Breast epithelium (tissue), 4 donors: ENCODE measurements around the gene CEP128. TPM values are rescaled to one million over a fixed set of nuclear protein-coding genes. Genes with fewer than 3 reads are reported as not detected.

Source experiments
- DNase-seq, 2 donors: peaks; one replicate each; pipeline ENCODE4 v3.0.0-alpha.2; 2019; ENCODE audit warnings: low spot score in 2 of 2
- H3K27ac ChIP-seq, 2 donors: fragments of 200-600 bp; sonication (generic) in 1 of 2; one replicate each; pipeline ENCODE4 v1.5.1; 2016 to 2019; ENCODE audit warnings: mild to moderate bottlenecking in 1 of 2
- H3K27me3 ChIP-seq, 2 donors: fragments of 200-600 bp; sonication (generic) in 1 of 2; one replicate each; pipeline versions ENCODE4 v1.5.1 to v1.6.0; 2017 to 2019; ENCODE audit warnings: control low read depth in 1 of 2, mild to moderate bottlenecking in 1 of 2
- H3K36me3 ChIP-seq: fragments of 200-600 bp; one replicate; pipeline ENCODE4 v1.5.1; 2019
- H3K4me1 ChIP-seq, 2 donors: fragments of 200-600 bp; sonication (generic); one replicate each; pipeline ENCODE4 v1.5.1; 2016 to 2019; ENCODE audit warnings: control low read depth in 1 of 2
- H3K4me3 ChIP-seq, 3 donors: fragments of 200-600 bp; sonication (generic); 1 replicate in 2 of 3; 2 replicates in 1 of 3; pipeline ENCODE4 v1.5.1; 2016 to 2019; ENCODE audit warnings: mild to moderate bottlenecking in 3 of 3, moderate library complexity in 2 of 3
- H3K9me3 ChIP-seq, 2 donors: fragments of 200-600 bp; sonication (generic) in 1 of 2; one replicate each; pipeline ENCODE4 v1.5.1; 2016 to 2019; ENCODE audit warnings: control low read depth in 1 of 2
- POLR2A ChIP-seq: fragments of 450-650 bp; IDR thresholded peaks from one replicate; pipeline ENCODE4 v1.6.1; 2016; ENCODE audit warnings: antibody characterized with exemption, mild to moderate bottlenecking, moderate library complexity
- POLR2AphosphoS5 ChIP-seq, 3 donors: sonication (generic); formaldehyde crosslinking; IDR thresholded peaks; one replicate each; pipeline ENCODE4 v1.6.1; 2017; ENCODE audit warnings: antibody characterized with exemption in 3 of 3
- intact Hi-C: fragments of 100-400 bp; cut with DNase I; formaldehyde crosslinking; loops from one replicate; pipeline ENCODE4 v1.15.1; 2023; ENCODE audit warnings: low total_unique reads
- total RNA-seq, 3 donors: library from RNA; depleted of rRNA; stranded (reverse); fragments of >200 nt; gene quantifications; one replicate each; pipeline ENCODE4 v1.1.0, GENCODE V29; 2016
- TF ChIP-seq, protein P1 (sequence below), 3 donors: fragments of 450-650 bp; IDR thresholded peaks; one replicate each; pipeline ENCODE4 v1.5.1; 2016 to 2017; ENCODE audit warnings: antibody characterized with exemption in 3 of 3, mild to moderate bottlenecking in 3 of 3, moderate library complexity in 3 of 3

The CEP128 gene
- total RNA-seq = 10 to 100 TPM; 10.2 to 16.1 (median 11.0) TPM

DNA sequence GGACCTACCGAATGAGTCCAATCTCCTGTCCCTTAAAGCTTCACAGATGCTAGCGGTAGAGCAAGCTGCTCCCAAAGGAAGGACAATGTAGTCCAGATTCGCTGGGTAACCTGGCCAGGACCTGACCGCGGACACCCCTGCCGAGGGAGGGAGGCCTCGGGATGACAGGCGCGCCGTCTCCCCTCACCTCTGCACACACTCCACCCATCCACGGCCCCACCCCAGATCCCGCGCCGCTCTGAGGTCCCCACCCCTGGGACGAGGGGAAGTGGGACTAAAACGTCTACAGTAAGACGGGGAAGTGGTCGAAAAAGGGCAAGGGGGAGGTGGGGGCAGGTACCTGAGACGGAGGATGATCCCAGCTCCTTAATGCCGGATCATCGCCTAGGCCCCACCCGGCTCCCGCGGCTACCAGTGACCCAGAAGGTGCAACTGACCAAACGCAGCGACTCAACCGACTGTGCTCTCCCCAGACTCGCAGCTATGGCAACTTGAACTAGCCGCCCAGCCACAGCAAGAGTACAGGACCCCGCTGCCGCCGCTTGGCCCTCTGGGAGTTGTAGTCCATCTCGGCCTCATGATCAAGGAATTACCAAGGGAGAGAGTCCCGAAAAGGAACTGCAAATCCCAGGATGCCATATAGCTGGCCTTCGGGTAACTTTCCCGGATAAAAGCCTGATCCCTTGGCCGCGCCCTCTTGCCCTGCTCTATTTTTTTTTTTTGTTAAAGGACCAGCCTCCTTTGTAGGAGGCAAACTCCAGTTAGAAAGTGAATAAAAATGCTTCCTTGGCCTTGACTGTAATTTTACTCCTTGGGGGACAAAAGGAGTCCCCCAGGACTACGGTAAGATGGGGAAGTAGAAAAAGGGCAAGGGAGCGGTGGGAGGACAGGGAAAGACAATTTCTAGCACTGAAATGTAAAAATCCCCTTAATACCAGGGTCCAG, at the start of gene CEP128:
Gene CEP128, minus strand, starts transcription at position 498 of the 945 bp plus-strand sequence.
- peak within 1 kb of the TSS; percentile 70 to 71 for H3K27ac ChIP-seq

DNA sequence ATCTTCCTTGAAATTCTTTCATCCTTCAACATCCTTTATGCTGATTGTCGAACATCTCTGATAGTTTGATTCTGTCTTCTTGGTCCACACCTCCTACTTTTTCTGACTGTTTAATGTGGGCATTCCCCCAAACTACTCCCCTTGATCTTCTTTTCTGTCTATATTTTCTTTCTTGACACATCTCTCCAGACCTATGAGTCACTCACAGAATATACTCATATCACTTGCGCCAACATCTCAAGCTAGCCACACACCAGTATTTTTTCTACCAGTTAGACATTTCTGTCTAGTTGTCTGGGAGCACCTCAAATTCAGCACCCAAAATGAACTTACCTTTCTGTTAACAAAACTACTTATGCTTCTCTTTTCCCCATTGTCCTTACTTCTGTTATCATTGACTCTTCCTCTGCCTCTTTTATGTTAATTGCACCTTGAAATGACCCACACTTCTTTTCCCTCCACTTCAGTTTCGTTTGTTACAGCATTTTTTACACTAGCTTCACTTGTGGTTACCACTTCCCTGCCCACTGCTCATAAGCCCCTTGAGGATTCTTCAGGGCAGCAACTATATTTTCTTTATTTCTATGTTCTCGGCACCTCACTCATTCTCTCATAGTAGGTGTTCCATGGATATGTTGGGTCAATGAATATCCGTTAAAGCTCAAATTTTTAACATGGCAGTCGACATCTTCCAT, 47.3 kb upstream of the CEP128 start:
- TF ChIP-seq, protein P1, sequence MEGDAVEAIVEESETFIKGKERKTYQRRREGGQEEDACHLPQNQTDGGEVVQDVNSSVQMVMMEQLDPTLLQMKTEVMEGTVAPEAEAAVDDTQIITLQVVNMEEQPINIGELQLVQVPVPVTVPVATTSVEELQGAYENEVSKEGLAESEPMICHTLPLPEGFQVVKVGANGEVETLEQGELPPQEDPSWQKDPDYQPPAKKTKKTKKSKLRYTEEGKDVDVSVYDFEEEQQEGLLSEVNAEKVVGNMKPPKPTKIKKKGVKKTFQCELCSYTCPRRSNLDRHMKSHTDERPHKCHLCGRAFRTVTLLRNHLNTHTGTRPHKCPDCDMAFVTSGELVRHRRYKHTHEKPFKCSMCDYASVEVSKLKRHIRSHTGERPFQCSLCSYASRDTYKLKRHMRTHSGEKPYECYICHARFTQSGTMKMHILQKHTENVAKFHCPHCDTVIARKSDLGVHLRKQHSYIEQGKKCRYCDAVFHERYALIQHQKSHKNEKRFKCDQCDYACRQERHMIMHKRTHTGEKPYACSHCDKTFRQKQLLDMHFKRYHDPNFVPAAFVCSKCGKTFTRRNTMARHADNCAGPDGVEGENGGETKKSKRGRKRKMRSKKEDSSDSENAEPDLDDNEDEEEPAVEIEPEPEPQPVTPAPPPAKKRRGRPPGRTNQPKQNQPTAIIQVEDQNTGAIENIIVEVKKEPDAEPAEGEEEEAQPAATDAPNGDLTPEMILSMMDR (IDR thresholded peaks at IDR 0.05) = no peak
- TF ChIP-seq POLR2AphosphoS5 (IDR thresholded peaks at IDR 0.05) = no peak
- TF ChIP-seq POLR2A = no peak
- no peak for DNase-seq

More for the DNA sequence above, at the start of gene CEP128:
- TF ChIP-seq POLR2AphosphoS5 (IDR thresholded peaks at IDR 0.05) (peak in 2 of 3 donors; percentile 26 to 45), POLR2A (no peak)
- TF ChIP-seq, protein P1 (IDR thresholded peaks at IDR 0.05) = no peak
- Histone ChIP-seq H3K4me3 (peak within 1 kb of the TSS; percentile 67 to 76 (median 69)), H3K27me3 (no peaks in the 10 kb centered on the region), H3K36me3 (no peaks in the 10 kb centered on the region), H3K4me1 (peaks cover 0 to 3% of the 10 kb centered on the region in 2 donors), H3K9me3 (no peaks in the 10 kb centered on the region)
- intact Hi-C loops = loop anchor here (10.0 kb wide), 1 partner anchor 463 kb away; the partner anchor contains the start of gene STON2
- peak; percentile 89 to 91 for DNase-seq

DNA sequence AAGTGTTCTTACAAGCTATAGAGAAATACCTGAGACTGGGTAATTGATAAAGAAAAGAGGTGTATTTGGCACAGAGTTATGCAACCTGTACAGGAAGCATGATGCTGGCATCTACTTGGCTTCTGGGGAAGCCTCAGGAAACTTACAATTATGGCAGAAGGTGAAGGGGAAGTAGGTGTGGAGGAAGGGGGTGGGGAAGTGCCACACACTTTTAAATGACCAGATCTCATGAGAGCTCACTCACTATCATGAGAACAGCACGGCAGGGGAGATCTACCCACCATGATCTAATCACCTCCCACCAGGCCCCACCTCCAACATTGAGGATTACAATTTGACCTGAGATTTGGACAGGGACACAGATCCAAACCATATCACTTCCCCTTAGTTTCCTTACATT, 46.7 kb upstream of the CEP128 start:
- peaks cover 0 to 5% of the 10 kb centered on the region in 2 donors for H3K27me3 ChIP-seq
- no peaks in the 10 kb centered on the region for H3K9me3 ChIP-seq
- no peaks in the 10 kb centered on the region for H3K4me1 ChIP-seq
- H3K27ac ChIP-seq = no peak overlapping the region
- TF ChIP-seq POLR2A = no peak
- TF ChIP-seq, protein P1 (IDR thresholded peaks at IDR 0.05) = no peak
- no peak for TF ChIP-seq POLR2AphosphoS5 (IDR thresholded peaks at IDR 0.05)
- intact Hi-C loops = loop anchor here (5.0 kb wide), 1 partner anchor 36 kb away; no protein-coding TSS in a partner anchor
- no peaks in the 10 kb centered on the region for H3K36me3 ChIP-seq
- DNase-seq = no peak
- H3K4me3 ChIP-seq = no peak overlapping the region

More for the DNA sequence above, 47.3 kb upstream of the CEP128 start:
- H3K36me3 ChIP-seq = no peaks in the 10 kb centered on the region
- no peak overlapping the region for H3K27ac ChIP-seq
- no peaks in the 10 kb centered on the region for H3K4me1 ChIP-seq
- no peaks in the 10 kb centered on the region for H3K9me3 ChIP-seq
- H3K4me3 ChIP-seq = no peak overlapping the region
- intact Hi-C loops = loop anchor here (5.0 kb wide), 1 partner anchor 37 kb away; no protein-coding TSS in a partner anchor
- H3K27me3 ChIP-seq = peaks cover 0 to 5% of the 10 kb centered on the region in 2 donors

DNA sequence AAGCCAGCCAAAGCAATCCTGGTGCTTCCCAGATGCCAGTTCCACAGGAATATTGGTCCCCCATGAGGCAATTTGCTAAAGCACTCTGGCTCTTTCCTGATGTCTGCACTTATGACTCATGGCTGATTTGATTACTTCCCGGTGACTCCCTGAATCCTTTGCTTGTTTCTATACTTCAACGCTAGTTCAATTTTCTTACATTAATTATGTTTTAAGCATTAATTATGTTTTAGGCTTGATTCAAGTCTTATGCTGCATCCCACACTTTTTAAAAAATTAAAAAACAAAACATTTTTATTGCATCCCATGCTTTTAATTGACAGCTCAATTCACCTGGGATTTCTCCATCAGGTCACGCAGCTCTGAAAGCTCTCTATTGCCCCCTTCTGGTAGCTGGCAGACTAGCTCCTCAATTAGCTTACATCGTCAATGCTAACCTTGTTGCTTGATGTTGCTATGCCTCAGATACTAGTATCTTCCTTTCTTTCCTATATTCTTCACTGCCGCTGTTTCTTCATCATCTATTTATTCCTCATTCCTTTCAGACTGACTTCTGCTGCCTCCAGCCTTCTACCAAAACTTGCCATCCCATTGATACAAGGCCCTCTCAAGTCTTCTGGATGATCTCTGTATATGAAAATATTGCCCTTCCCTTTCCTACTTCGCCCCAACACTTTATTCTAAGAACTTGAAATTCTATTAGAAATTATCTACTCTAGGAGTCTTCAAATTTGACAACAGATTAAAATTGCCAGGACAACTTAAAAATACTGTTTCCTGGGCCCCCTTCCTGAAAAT, 45.9 kb upstream of the CEP128 start:
- peak; percentile 31 to 59 for DNase-seq
- TF ChIP-seq POLR2A (no peak), POLR2AphosphoS5 (IDR thresholded peaks at IDR 0.05) (no peak)
- TF ChIP-seq, protein P1 (IDR thresholded peaks at IDR 0.05) = peak; percentile 74 to 84 (median 79)
- intact Hi-C loops = loop anchor here (5.0 kb wide), 1 partner anchor 35 kb away; no protein-coding TSS in a partner anchor
- Histone ChIP-seq H3K9me3 (no peaks in the 10 kb centered on the region), H3K27ac (no peak overlapping the region), H3K4me1 (no peaks in the 10 kb centered on the region), H3K4me3 (no peak overlapping the region), H3K36me3 (no peaks in the 10 kb centered on the region), H3K27me3 (peaks cover 0 to 5% of the 10 kb centered on the region in 2 donors)
